Transverse colon (tissue), 4 donors: Measurements from ENCODE around the gene TYW1.

ENCODE experiments used
- CTCF ChIP-seq, 5 experiments: fragments of 200-600 bp in 3 of 5; fragments of 450-650 bp in 2 of 5; sonication (generic) in 3 of 5; IDR thresholded peaks; 1 replicate in 2 of 5; 2 replicates in 3 of 5; pipeline ENCODE4 v1.5.1; 2016 to 2017; ENCODE audit warnings: antibody characterized with exemption in 5 of 5, inconsistent platforms in 3 of 5, mild to moderate bottlenecking in 2 of 5, moderate library complexity in 1 of 5
- EP300 ChIP-seq: sonication (generic); formaldehyde crosslinking; IDR thresholded peaks from one replicate; pipeline ENCODE4 v1.6.1; 2017; ENCODE audit warnings: antibody characterized with exemption, low read depth
- POLR2AphosphoS5 ChIP-seq, 3 donors: sonication (generic); formaldehyde crosslinking; IDR thresholded peaks; one replicate each; pipeline ENCODE4 v1.6.1; 2016; ENCODE audit warnings: antibody characterized with exemption in 3 of 3

DNA sequence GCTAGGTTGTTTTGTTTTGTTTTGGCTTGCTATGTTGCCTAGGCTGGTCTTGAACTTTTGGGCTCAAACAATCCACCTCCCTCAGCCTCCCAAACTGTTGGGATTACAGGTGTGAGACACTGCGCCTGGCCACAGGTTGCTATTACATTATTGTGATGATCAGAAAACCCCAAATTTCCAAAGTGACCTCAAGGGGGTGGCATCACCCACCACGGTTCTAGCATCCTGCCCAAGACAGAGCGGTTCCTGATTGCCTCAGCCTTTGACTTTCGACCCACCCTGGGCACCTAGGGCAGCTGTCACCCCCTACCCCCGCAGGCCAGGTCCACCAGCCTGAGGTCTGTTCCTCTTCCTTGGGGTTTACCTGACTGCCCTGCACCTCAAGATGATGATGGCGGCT, 29.6 kb upstream of the TYW1 start:
- TF ChIP-seq CTCF (IDR thresholded peaks at IDR 0.05), result no peak
- no peak for TF ChIP-seq POLR2AphosphoS5 (IDR thresholded peaks at IDR 0.05)
- TF ChIP-seq EP300, result no peak
